GM21737 (cell line): ENCODE results near the gene PPAT.
"Not testable (repeated sequence)": the region's sequence is repeated elsewhere in the genome, so short reads cannot be mapped to it uniquely, and the experiment has no call there.

Experiments used
- ATAC-seq: cut with Tn5 transposase; IDR thresholded peaks from one replicate; pipeline ENCODE4 v1.9.1; 2021; ENCODE audit warnings: mild to moderate bottlenecking, moderate library complexity; ENCODE audit not compliant: unreplicated experiment

PPAT gene

GRCh38 chr4:56435140-56435926 is at the start of gene PPAT:
PPAT (minus strand) TSS chr4:56435615; CDS start chr4:56435477, 138 bp downstream.
- peak; percentile 75 for ATAC-seq

GRCh38 chr4:56480691-56481090 is 45.3 kb upstream of the PPAT start:
- no peak for ATAC-seq

- ATAC-seq = no peak
Measured at GRCh38 chr4:56477192-56477702, 41.8 kb upstream of the PPAT start.

DNA sequence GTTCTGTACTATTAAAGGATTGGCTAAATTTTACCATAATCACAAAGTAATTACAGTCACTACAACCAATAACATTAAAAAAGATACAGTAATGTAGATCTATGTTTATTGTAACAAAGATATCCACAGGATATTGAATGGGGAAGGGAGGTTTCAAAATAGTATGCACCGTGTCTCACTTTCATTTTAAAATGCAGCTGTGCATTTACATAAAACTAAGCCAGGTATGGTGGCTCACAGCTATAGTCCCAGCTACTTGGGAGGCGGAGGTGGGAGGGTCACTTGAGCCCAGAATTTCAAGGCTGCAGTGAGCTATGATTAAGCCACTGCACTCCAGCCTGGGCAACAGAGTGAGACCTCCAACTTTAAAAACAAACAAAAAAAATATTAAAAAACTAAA is 40.5 kb upstream of the PPAT start:
- no peak for ATAC-seq

DNA sequence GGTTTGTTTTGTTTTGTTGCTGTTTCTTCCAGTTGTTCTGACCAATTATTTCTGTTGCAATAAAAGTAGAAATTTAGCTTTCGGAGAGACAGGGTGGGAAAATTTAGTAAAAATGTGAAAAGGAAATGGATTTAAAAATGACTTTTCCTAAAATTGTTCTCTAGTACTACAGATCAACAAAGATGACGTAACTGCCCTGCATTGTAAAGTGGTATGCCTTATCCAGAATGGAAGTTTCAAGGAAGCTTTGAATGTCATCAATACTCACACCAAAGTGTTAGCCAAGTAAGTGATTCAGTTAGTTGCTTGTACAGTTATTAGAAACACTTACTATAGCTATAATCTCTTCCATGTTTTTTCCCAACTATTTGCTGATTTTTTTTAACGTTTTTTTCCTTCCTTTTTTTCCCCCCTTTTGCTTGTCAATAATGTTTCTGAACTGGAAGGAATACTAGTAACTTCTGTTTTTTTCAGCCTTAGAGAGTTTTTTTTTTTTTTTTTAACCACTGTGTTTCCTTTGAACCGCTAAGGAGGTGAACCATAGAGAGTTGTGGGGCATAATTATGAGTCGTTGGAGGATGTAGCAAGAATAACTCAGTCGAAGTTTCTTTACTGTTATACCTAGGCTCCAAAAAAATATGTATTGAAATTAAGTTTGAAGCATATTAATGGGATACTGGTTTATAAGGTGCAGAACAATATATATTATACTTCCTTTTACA is 34.2 kb upstream of the PPAT start:
- ATAC-seq = no peak

- peak; percentile 52 for ATAC-seq
Measured at GRCh38 chr4:56468097-56468422, 32.6 kb upstream of the PPAT start.

DNA sequence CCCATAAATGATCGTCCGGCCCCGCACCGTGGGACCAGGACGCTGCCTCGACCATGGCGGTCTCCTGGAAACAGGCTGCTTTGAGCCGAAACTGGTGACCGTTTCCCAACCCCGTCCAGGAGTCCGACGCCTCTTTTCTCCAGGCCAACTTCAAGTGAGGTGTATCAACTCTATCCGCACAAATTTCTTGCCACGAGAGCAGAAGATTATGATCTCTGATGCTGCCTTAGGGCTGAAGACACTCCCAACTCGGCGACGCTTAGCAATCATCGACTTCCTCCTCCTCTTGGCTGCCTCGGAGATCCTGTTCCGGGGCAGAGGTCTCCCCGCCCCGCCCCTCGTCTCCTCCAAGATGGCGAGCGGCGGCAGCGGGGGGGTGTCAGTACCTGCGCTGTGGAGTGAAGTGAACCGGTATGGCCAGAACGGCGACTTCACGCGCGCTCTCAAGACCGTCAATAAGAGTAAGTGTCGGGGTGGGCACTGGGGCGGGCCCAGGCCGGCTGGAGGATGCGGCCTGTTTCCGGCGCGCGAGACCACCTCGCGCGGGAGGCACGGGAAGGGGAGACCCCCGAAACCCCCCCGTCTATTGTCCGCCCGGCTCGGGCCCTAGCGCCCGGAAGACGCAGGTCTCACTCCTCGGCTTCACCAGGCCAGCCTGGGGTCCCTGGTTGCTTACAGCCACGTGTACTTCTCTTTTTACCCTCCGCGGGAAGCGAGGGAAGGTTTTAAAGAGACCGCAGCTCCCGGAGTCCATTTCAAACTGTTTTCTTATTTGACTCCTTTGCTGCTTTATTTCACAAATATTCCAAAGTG is 32.1 kb upstream of the PPAT start, which contains the start of gene SRP72:
Gene SRP72, plus strand, starts transcription at position 334 of the 813 bp plus-strand sequence. Its CDS starts 19 bp downstream, at position 353.
- peak; percentile 92 for ATAC-seq

GRCh38 chr4:56466910-56467283 is 31.5 kb upstream of the PPAT start:
- ATAC-seq = no peak

DNA sequence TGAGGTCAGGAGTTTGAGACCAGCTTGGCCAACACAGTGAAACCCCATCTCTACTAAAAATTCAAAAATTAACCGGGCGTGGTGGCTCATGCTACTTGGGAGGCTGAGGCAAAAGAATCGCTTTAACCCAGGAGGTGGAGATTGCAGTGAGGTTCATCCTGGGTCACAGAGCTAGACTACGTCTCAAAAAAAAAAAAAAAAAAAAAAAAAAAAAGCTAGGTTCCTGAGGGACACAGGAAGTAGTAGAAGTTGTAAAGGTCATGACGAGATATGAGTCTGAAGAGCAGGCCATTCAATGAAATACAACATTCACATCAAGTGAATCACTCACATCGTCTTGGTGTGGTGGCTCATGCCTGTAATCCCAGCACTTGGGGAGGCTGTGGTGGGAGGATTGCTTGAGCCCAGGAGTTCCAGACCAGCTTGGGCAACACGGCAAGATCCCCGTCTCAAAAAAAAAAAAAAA is 30.9 kb upstream of the PPAT start:
- not testable (repeated sequence) for ATAC-seq

- ATAC-seq = no peak
Measured at GRCh38 chr4:56465599-56466295, 30.3 kb upstream of the PPAT start.

- ATAC-seq = no peak
Measured at GRCh38 chr4:56464581-56464980, 29.2 kb upstream of the PPAT start.

- no peak for ATAC-seq
Measured at GRCh38 chr4:56463711-56464110, 28.3 kb upstream of the PPAT start.

GRCh38 chr4:56462157-56462556 is 26.7 kb upstream of the PPAT start:
- ATAC-seq = no peak

GRCh38 chr4:56460085-56460484 is 24.7 kb upstream of the PPAT start:
- ATAC-seq = no peak

- ATAC-seq = no peak
Measured at GRCh38 chr4:56450342-56450741, 14.9 kb upstream of the PPAT start.

DNA sequence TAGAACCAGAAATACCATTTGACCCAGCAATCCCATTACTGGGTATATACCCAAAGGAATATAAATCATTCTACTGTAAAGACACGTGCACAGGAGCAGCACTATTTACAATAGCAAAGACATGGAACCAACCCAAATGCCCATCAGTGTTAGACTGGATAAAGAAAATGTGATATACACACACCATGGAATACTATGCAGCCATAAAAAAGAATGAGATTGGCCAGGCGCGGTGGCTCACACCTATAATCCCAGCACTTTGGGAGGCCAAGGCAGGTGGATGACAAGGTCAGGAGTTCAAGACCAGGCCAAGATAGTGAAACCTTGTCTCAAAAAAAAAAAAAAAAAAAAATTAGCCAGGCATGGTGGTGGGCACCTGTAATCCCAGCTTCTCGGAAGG is 14.1 kb upstream of the PPAT start:
- not testable (repeated sequence) for ATAC-seq

DNA sequence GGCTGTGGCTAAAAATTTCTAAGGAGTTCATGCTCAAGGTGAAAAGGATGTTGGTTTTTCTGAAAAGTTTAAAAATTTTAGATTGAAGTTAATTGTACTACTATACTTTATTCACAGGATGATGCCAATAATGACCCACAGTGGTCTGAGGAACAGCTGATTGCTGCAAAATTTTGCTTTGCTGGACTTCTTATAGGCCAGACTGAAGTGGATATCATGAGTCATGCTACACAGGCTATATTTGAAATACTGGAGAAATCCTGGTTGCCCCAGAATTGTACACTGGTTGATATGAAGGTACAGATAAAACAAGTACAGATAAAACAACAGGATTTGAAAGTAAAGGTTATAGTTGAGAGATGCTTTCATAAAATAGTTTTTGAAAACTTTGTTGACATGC is 12.9 kb upstream of the PPAT start:
- no peak for ATAC-seq

DNA sequence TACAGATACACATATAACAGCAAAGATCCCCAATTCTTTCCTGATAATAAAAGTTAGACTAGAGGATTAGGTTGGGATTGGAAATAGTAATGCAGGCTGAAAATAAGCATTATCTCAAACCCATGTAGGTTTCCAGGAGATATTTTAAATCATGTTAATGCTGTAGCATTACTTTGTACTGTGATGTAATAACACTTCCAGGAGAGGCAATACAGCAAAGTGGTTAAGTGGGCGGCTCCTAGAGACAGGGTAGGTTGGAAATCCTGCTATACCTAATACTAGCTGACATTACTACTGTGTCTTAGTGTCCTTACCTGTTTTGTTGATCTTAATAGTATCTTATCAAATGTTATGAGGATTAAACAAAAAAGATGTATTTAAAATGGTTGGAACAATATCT is 10.3 kb upstream of the PPAT start:
- no peak for ATAC-seq

- no peak for ATAC-seq
Measured at GRCh38 chr4:56444719-56445118, 9.3 kb upstream of the PPAT start.

GRCh38 chr4:56440983-56441382 is 5.6 kb upstream of the PPAT start:
- ATAC-seq = no peak

DNA sequence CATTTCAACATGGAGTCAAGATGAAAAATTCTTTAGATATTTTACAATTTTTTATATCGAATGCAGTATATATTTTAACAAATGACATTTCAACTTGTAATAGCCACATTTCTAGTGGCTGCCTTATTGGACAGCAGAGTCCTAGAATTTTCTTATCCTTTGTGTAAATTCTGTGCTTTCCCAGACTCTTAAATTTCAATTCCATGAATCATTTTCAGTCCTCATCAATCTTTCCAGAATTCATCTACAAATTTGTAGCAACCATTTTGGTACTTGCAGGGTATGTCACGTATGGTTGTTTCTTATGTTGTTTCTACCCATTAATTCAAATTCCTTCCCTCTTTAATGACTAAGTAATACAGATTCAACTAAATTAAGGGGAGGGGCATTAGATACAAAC is 3.4 kb upstream of the PPAT start:
- ATAC-seq = no peak
